DOHH2 (cell line): Measurements from ENCODE around the gene GGT6.

Experiments
- H3F3A ChIP-seq: fragments of 200-600 bp; sonication (generic), shearing (Covaris generic); 2 replicates; pipeline ENCODE4 v1.6.0; 2016; ENCODE audit warnings: antibody characterized with exemption, mild to moderate bottlenecking; ENCODE audit not compliant: control insufficient read depth, insufficient read depth
- H3K27ac ChIP-seq: fragments of 200-600 bp; sonication (generic); 2 replicates; pipeline ENCODE4 v1.5.1; 2014; ENCODE audit warnings: low read depth, mild to moderate bottlenecking, low read length, moderate library complexity
- H3K27me3 ChIP-seq: fragments of 200-600 bp; sonication (generic); 2 replicates; pipeline ENCODE4 v1.6.1; 2014; ENCODE audit warnings: mild to moderate bottlenecking, low read length, mixed read lengths; ENCODE audit not compliant: control insufficient read depth
- H3K36me3 ChIP-seq: fragments of 200-600 bp; sonication (generic); 2 replicates; pipeline ENCODE4 v1.6.1; 2014; ENCODE audit warnings: mild to moderate bottlenecking, low read length, moderate library complexity, mixed read lengths; ENCODE audit not compliant: control insufficient read depth
- H3K4me1 ChIP-seq: fragments of 200-600 bp; sonication (generic); 2 replicates; pipeline ENCODE4 v1.6.1; 2014; ENCODE audit warnings: mild to moderate bottlenecking, low read length, mixed read lengths; ENCODE audit not compliant: control insufficient read depth
- H3K4me2 ChIP-seq: fragments of 200-600 bp; sonication (generic); 2 replicates; pipeline ENCODE4 v1.6.0; 2014; ENCODE audit warnings: mild to moderate bottlenecking, low read length, moderate library complexity
- H3K4me3 ChIP-seq: fragments of 200-600 bp; sonication (generic); 2 replicates; pipeline ENCODE4 v1.5.1; 2014; ENCODE audit warnings: mild to moderate bottlenecking, low read length, mixed read lengths
- H3K79me2 ChIP-seq: fragments of 200-600 bp; sonication (generic); 2 replicates; pipeline ENCODE4 v1.6.1; 2014; ENCODE audit warnings: mild to moderate bottlenecking, low read length, mixed read lengths; ENCODE audit not compliant: control insufficient read depth
- H3K9me2 ChIP-seq: fragments of 200-600 bp; sonication (generic); replicated peaks from 2 replicates; pipeline ENCODE4 v1.6.1; 2014; ENCODE audit warnings: mild to moderate bottlenecking, low read length, mixed read lengths; ENCODE audit not compliant: control insufficient read depth
- H3K9me3 ChIP-seq: fragments of 200-600 bp; sonication (generic); 2 replicates; pipeline ENCODE4 v1.6.1; 2014; ENCODE audit warnings: antibody characterized with exemption, low read length, mixed read lengths; ENCODE audit not compliant: control insufficient read depth, insufficient read depth
- H4K20me1 ChIP-seq: fragments of 200-600 bp; sonication (generic); 2 replicates; pipeline ENCODE4 v1.6.0; 2014; ENCODE audit warnings: low read depth, mild to moderate bottlenecking, antibody characterized with exemption, low read length, moderate library complexity; ENCODE audit not compliant: control insufficient read depth, insufficient read depth
- CTCF ChIP-seq: fragments of 200-600 bp; sonication (generic); IDR thresholded peaks from one replicate; pipeline ENCODE4 v1.5.1; 2014; ENCODE audit warnings: antibody characterized with exemption, mild to moderate bottlenecking, low read depth, low read length; ENCODE audit not compliant: poor library complexity, severe bottlenecking
- EZH2phosphoT487 ChIP-seq: fragments of 200-600 bp; sonication (generic); IDR thresholded peaks from 2 replicates; pipeline ENCODE4 v1.6.1; 2017; ENCODE audit warnings: borderline replicate concordance, mild to moderate bottlenecking, antibody characterized with exemption, low read length, moderate library complexity, mixed read lengths

The GGT6 gene

GRCh38 chr17:4512156-4513112 is 47.9 kb downstream of the GGT6 start:
- no peaks in the 10 kb centered on the region for H3F3A ChIP-seq

GRCh38 chr17:4511199-4511932 is 49.0 kb downstream of the GGT6 start:
- Histone ChIP-seq H3K4me3 (no peak overlapping the region), H3K36me3 (no peaks in the 10 kb centered on the region), H4K20me1 (no peaks in the 10 kb centered on the region), H3K9me2 (no peaks in the 10 kb centered on the region), H3K79me2 (no peaks in the 10 kb centered on the region), H3K27me3 (no peaks in the 10 kb centered on the region), H3F3A (no peaks in the 10 kb centered on the region), H3K4me2 (no peak overlapping the region), H3K9me3 (no peaks in the 10 kb centered on the region), H3K4me1 (peaks cover 6% of the 10 kb centered on the region; the same call in 1 of the 2 replicates), H3K27ac (no peak overlapping the region)
- TF ChIP-seq CTCF (no peak), EZH2phosphoT487 (no peak)

More at GRCh38 chr17:4512156-4513112, 47.9 kb downstream of the GGT6 start:
- no peaks in the 10 kb centered on the region for H3K9me2 ChIP-seq
- H3K27me3 ChIP-seq, result no peaks in the 10 kb centered on the region
- TF ChIP-seq CTCF, result no peak
- TF ChIP-seq EZH2phosphoT487, result no peak
- no peaks in the 10 kb centered on the region for H4K20me1 ChIP-seq
- H3K79me2 ChIP-seq, result no peaks in the 10 kb centered on the region
- no peak overlapping the region for H3K27ac ChIP-seq
- H3K4me3 ChIP-seq, result no peak overlapping the region
- H3K4me2 ChIP-seq, result no peak overlapping the region
- no peaks in the 10 kb centered on the region for H3K9me3 ChIP-seq
- H3K36me3 ChIP-seq, result no peaks in the 10 kb centered on the region
- peaks cover 6% of the 10 kb centered on the region; the same call in 1 of the 2 replicates for H3K4me1 ChIP-seq

- no peaks in the 10 kb centered on the region for H3K9me3 ChIP-seq
- no peaks in the 10 kb centered on the region for H3K79me2 ChIP-seq
- H4K20me1 ChIP-seq, result no peaks in the 10 kb centered on the region
- H3K27me3 ChIP-seq, result no peaks in the 10 kb centered on the region
- H3K27ac ChIP-seq, result no peak overlapping the region
- H3K9me2 ChIP-seq, result no peaks in the 10 kb centered on the region
- H3K4me3 ChIP-seq, result no peak overlapping the region
- no peaks in the 10 kb centered on the region for H3F3A ChIP-seq
- no peaks in the 10 kb centered on the region for H3K36me3 ChIP-seq
- peaks cover 6% of the 10 kb centered on the region; the same call in 1 of the 2 replicates for H3K4me1 ChIP-seq
- no peak overlapping the region for H3K4me2 ChIP-seq
- no peak for TF ChIP-seq EZH2phosphoT487
- TF ChIP-seq CTCF, result no peak
Observed at GRCh38 chr17:4510618-4510941, 49.8 kb downstream of the GGT6 start.
